ENCODE measurements around the gene FAM174C.

FAM174C gene

GRCh38 chr19:1286487-1287353, 11.4 kb downstream of the FAM174C start:
- no peak for DNase-seq (ENCODE audit: low spot score)

- no peak for DNase-seq (ENCODE audit: low spot score)
Measured at GRCh38 chr19:1287354-1288225, 12.3 kb downstream of the FAM174C start.

- no peak for DNase-seq (ENCODE audit: low spot score)
Measured at GRCh38 chr19:1288226-1288612, 12.9 kb downstream of the FAM174C start.

GRCh38 chr19:1288833-1289685, 13.7 kb downstream of the FAM174C start:
- no peak for DNase-seq (ENCODE audit: low spot score)

- DNase-seq (ENCODE audit: low spot score), result no peak
Measured at GRCh38 chr19:1289686-1290025, 14.3 kb downstream of the FAM174C start.

GRCh38 chr19:1290196-1290702, 14.9 kb downstream of the FAM174C start:
- DNase-seq (ENCODE audit: low spot score), result no peak

- no peak for DNase-seq (ENCODE audit: low spot score)
Measured at GRCh38 chr19:1290703-1291651, 15.6 kb downstream of the FAM174C start.

GRCh38 chr19:1291761-1292418, 16.6 kb downstream of the FAM174C start:
- DNase-seq (ENCODE audit: low spot score), result no peak

GRCh38 chr19:1292419-1293151, 17.3 kb downstream of the FAM174C start:
- no peak for DNase-seq (ENCODE audit: low spot score)

GRCh38 chr19:1293782-1294604, 18.7 kb downstream of the FAM174C start:
- DNase-seq (ENCODE audit: low spot score), result no peak

GRCh38 chr19:1294688-1295087, 19.4 kb downstream of the FAM174C start:
- no peak for DNase-seq (ENCODE audit: low spot score)

GRCh38 chr19:1295169-1296012, 20.1 kb downstream of the FAM174C start:
- no peak for DNase-seq (ENCODE audit: low spot score)

GRCh38 chr19:1296078-1296477, 20.7 kb downstream of the FAM174C start:
- no peak for DNase-seq (ENCODE audit: low spot score)

GRCh38 chr19:1296575-1297271, 21.4 kb downstream of the FAM174C start:
- DNase-seq (ENCODE audit: low spot score), result no peak

GRCh38 chr19:1298235-1298634, 22.9 kb downstream of the FAM174C start:
- no peak for DNase-seq (ENCODE audit: low spot score)

GRCh38 chr19:1299801-1300200, 24.5 kb downstream of the FAM174C start:
- no peak for DNase-seq (ENCODE audit: low spot score)

Measured in hematopoietic multipotent progenitor cell treated with erythropoietin and hydrocortisone succinate and interleukin-3 and kit ligand, for 15 days (in vitro differentiated cells).